SKM-1 (cell line): ENCODE results near the gene SLC35F1.

Experiments
- DNase-seq: peaks from one replicate; lab custom pipeline; 2025; ENCODE audit not compliant: unreplicated experiment; lab: John Stamatoyannopoulos, UW

Gene SLC35F1

DNA sequence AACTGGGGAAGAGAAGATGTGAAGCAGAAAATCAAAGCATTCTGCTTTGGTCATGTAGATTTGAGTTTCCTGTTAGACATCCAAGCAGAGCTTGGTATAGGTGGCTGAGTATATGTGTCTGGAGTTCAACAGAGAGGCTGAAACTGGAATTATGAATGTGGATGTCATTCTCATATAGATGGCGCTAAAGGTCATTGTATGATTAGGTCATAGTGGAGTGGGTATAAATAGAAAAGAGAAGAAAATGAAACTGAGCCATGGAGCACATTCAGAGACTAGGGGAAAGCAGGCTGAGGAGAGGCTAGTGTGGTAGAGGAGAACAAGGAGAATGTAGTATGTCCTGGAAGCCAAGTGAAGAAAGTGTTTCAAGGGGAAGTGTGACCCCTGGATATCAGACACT, 345.4 kb downstream of the SLC35F1 start:
- DNase-seq = peak; percentile 6

DNA sequence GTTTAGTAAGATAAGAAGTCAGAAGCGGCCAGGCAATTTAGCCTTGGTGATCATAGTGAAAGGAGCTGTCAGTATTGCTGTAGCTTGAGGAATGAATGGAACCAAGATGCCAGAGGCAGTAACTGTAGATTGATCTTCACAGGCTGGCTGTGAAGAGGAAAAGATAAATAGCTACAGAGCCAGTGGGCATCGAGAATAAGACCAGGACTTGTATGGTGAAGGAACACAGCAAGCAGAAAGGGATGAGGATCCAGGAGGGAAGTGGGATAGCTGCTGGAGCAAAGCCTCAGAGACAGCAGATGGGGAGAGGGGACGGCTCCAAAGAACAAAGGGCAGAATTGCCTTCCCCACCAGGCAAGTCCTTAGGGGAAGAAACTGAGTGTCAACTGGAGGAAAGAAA, 346.7 kb downstream of the SLC35F1 start:
- no peak for DNase-seq

DNA sequence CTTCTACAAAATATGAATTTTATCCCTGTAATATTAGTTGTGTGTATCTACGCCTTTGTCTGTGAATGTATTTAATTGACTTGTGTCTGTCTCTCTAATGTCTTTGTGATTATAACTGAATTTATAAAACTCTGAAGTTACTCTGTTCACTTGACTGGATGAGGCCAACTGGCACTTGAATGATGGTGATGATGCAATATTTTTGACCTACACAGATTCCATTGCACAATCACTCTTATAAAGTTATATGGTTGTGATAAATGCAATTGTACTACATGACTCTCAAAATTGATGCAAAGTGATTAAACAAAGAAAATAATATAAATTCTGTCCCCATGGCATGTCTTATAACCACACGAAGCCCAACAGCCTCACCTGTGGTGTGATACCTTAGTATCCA, 353.8 kb downstream of the SLC35F1 start:
- no peak for DNase-seq

DNA sequence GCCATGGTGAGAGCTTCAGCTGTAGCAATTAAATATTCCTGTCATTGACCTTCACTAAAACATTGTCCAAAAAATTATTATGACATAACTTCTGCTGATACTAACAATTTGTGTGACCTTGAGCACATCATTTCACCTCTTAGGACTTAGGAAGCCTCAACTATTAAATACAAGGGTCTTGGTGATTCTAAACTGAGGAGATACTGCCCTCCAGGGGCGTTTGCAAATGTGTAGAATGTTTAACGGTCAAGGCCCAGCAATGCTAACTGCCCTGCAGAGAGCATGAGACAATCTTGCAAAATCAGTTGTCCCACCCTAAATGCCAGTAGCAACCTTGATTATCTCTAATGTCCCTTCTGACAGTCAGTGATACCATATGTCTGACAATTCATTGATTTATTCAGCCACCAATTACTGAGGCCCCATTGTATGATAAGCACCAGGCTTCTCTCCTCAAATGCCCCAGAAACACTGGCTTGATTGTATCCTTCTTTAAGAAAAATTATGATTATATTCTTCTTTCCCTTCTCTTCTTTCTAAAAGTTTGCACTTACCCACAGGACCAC, 356.9 kb downstream of the SLC35F1 start:
- no peak for DNase-seq

DNA sequence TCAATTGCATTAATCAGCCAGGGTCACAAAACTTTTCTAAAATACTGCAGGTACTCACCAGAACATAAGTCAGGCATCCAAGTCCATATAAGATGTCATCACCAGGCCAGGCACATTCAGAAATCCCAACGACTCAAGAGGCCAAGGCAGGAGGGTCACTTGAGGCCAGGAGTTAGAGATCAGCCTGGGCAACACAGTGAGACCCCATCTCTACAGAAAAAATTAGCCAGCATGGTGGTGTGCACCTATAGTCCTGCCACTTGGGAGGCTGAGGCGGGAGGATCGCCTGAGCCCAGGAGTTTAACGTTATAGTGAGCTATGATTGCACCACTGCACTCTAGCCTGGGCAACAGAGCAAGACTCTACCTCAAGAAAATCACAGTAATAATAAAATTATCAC, 362.6 kb downstream of the SLC35F1 start:
- DNase-seq = no peak

DNA sequence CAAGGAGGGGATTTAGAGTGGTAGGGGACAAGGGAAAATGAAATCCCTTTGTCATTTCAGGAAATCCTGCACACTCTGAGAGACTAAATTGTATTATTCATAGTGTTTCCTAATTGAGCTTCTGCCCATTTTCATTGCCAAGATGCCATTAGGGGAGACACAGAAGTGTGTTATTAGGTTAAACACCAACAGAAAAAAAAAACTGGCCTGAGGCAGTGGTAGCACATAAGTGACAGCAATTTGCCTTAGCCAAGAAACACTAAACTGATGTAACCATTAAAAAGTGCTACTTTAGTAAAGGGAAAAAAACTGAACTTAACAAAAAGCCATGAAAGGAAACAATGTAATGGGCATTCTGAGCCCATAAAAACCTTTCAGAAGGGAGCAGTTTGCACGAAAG, 370.6 kb downstream of the SLC35F1 start:
- DNase-seq = no peak

DNA sequence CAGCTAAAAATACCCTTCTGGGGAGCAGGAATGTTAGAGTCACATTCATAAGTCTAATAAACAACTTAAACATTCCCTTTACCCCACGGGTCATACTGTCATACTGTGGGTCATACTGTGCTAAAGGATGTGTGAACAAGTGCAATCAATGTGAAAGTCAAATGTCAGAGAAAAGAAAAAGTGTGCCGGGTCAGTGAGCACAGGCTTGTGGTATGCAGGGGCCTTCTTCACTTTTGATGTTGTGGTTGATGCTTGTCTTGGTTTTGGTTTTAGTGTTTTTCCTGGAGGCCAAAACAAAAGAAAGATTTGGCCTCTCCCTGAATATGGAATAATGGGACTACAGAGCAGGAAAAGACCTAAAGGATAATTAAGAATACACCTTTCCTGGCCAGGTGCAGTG, 373.1 kb downstream of the SLC35F1 start:
- no peak for DNase-seq

DNA sequence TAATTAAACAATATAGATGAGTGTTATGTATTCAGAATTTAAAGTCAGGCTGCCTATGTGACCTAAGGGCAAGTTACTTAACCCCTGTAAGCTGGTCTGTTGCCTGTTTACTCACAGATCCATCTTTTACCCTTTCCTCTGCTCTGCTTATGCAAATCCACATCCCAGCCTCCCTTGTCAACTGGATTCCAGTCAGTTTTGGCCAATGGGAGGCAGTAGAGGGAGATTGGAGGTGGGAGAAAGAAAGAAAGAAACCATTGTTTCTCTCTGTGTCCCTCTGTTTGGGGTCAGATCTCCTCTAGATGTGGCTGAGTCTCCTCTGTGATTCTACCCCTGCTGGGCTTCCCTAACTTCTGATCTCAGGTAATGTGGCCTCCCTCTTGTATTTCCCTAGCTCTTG, 374.2 kb downstream of the SLC35F1 start:
- no peak for DNase-seq

DNA sequence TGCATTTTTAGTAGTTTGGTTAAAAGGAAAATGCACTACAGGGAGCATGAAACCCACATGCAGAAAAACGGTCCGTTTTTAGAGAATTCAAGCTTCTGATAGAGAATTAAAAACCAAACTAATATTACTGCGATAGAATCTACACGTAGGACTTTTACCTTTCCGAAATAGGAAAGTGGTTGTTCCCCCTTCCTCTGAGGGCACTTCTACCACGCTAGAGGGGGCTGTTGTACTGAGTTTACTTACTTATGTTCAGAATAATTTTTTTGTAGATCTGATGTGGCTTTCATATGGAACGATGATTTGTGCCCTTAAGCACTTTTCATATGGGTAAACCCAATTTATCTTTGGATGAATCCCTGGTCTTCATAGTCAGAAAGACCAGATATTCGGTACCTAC, 376.7 kb downstream of the SLC35F1 start:
- no peak for DNase-seq

DNA sequence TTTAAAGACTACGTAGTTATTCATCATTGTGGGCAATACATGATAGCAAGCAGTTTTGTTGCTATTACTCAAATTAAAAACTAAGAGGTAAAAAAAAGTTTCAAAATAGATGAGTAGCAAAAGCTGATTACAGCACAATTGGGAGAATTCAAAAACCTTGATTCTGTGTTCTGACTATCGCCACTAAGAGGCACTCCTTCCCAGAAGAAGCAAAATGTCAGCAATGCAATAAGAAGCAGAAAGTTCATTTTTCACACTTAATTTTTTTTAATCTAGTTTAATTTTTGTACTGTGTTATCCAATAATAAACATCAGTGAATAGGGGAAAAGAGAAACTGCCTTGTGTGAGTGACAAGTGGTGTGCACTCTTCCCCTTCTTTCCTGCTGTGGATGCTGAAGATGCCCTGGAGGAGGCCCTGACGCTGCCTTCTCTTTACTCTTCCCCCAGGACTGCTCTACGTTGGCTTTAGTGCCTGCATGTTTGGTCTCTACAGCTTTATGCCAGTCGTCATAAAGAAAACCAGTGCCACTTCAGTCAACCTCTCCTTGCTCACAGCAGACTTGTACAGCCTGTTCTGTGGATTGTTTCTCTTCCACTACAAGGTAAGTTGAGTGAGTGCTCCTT, 377.8 kb downstream of the SLC35F1 start:
- no peak for DNase-seq

DNA sequence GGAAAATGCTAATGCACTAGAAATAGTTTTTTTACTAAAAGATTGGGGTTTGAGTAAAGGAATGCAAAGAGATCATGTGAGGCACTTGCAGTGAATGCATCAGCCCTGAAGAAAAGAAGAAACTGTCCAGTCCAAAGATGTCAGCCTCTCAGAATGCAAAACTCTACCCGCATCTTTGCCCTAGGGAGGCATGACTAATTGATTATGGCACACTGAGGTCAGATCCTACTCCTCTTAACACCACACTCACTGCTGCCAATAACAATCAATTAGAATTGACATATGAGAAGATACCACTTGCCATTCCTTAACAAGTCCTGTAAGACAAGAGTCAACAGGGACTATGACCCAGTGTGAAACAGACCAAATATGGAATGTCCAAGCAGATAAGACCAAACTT, 378.7 kb downstream of the SLC35F1 start:
- no peak for DNase-seq

DNA sequence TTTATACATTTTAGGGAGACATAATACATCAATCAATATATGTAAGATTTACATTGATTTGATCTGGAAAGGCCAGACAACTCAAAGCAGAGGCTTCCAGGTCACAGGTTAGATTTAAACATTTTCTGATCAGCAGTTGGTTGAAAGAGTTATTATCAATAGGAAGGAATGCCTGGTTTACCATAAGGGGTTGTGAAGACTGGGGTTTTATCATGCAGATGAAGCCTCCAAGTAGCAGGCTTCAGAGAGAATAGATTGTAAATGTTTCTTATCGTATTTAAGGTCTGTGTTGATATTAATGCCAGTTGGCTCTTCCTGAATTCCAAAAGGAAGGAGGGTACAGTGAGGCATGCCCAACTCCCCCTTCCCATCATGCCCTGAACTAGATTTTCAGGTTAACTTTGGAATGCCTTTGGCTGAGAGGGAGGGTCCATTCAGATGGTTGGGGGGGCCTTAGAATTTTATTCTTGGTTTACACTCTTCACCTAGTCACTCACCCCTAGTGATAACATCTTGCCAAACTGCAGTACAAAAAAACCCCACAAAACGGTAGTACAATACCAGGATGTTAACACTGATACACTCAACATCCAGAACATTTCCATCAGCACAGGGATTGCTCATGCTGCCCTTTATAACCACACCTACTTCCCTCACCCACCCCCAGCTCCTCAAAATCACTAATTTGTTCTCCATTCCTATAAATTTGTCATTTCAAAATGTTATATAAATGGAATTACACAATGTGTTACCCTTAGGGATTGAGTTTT, 381.5 kb downstream of the SLC35F1 start:
- no peak for DNase-seq

DNA sequence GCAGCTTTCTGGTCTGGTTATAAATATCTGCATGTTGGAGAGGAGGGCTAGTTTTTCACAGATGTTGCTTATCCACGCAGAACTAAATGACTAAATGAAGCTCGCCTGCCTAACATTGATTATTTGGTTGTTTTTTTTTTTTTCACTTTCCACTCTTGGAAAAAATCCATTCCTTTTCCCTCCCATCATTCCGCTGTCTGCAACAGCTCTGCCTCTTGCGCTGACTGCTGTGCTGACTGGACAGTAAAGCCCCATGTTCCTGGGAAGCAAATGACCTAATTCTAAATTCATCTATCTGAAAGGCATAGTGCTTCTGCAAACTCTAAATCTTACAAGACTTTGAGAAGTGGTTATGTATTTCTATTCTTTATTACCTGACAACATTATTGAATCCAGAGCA, 385.5 kb downstream of the SLC35F1 start:
- no peak for DNase-seq

DNA sequence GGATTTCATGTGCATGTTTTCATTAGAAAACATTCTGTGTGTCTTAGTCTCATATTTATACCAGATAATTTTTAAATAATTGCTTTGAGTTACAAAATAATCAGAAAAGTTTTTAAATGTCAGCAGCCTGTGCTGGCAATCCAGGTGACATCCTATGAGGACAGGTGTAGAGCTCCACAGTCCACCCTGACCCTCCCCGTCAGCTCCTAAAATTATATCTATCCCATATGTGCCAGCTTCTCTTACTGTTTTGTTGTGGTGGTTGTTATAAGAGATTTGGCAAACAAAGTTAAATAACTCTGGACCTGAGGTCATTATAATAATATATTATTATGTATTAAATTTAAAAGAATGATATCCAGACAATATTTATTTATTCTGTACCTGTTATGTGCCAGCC, 387.8 kb downstream of the SLC35F1 start:
- DNase-seq = no peak

DNA sequence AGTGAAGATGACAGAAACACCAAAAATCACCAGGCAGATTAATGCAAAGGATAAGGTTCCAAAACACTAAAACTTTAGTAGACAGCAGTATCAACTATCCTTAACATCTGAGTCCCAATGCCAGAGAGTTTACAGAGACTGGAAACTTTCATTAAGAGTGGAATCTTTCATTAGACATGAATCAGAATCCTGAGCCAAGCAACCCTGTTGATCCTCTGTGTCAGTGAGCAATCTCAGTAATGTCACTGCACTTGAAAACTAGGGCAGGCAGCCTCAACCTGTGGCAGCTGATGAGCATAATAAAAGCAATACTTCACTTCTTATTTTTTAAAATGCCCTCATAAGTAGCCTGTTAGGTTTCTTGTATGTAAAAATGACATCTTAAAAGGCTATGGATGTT, 388.3 kb downstream of the SLC35F1 start:
- no peak for DNase-seq

DNA sequence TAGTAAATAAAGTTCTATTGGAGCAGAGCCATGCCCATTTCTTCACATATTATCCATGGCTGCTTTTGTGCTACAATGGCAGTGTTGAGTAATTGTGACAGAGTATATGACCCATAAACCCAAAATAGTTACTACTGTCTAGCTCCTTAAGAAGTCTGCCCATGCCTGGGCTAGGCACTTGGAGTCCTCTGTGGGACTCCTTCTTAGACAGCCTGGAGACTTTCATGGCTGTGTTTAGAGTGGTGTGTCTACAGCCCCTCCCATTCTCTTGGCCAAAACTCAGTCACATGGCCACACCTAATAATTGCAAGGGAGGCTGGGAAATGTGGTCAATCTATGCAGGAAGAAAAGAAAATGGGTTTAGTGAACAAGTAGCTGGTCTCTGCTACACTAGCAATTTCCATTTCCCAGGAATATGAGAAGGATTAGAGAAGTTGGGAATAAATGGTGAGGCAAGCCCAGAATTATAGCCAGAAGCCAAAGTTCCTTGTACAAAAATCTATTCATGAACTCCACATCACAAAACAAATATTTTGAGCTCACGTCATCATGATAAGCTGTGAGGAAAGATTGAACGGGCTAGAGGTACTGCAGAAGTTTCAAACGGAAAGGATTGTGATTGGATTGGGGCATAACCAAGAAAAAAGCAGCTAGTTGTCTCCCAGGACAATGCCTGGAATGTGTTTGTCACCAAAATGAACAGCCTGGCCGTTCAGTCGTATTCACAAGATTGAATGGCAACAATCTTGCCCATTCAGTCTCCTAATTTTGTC, 389.3 kb downstream of the SLC35F1 start:
- DNase-seq = no peak

DNA sequence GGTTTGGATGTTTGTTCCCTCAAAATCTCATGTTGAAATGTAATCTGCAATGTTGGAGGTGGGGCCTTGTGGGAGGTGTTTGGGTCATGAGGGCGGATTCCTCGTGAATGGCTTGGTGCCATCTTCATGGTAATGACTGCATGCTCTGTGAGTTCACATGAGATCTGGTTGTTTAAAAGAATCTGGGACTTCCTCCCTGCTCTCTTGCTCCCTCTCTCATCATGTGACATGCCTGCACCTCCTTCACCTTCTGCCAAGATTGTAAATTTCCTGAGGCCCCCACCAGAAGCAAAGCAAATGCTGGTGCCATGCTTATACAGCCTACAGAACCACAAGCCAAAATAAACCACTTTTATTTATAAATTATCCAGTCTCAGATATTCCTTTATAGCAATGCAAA, 390.8 kb downstream of the SLC35F1 start:
- DNase-seq = no peak

DNA sequence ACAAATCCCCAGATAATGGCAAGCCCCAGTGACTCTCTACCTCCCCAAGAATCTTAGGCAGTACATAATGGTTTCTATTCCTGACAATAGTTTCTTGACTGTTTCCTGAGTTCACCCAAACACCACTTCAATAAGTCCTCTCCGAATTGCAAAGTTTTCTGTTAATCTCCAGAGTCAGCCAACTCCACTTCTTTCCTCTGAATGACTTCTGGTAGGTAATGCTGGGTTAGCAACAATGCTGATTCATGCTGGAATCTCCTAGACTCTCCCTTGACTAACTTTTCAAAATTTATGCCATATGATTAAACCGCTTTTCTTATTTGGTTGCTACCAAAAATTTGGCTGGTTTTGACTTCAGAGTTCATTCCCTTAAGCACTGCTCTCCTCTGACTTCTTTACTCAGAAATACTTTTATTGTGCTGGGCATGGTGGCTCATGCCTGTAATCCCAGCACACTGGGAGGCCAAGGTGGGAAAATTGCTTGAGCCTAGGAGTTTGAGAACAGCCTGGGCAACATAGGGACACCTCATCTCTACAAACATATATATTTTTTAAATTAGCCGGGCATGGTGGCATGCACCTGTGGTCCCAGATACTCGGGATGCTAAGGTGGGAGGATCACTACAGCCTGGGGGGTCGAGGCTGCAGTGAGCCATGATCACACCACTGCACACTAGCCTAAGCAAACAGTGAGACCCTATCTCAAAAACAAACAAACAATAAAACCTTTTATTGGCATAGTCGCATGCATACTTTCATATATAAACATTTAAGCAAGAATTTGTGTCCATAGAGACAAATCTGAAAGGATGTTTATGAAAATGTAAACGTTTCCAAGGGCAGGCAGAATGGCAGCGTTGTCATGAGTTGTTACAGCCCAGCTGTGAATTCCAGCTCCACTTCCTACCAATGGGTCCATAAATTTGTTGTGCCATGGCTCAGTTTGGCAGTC, 391.7 kb downstream of the SLC35F1 start:
- no peak for DNase-seq

DNA sequence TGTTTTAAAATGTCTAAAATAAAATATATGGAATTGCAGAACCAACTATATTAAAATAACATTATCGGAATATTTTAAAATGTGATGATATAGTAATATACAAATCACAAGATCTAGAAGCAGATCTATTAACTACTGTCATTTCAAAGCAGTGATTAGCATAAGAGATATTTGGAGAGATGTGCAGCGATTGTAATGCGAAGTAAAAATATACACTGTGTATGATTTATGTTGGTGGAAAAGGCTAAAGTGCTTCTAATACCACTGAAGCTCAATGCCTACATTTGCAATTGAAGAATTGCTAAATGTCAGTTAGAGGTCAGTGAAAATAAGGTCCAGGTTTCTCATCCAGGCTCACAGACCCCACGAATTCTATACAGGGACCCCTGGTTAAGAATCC, 392.4 kb downstream of the SLC35F1 start:
- no peak for DNase-seq

DNA sequence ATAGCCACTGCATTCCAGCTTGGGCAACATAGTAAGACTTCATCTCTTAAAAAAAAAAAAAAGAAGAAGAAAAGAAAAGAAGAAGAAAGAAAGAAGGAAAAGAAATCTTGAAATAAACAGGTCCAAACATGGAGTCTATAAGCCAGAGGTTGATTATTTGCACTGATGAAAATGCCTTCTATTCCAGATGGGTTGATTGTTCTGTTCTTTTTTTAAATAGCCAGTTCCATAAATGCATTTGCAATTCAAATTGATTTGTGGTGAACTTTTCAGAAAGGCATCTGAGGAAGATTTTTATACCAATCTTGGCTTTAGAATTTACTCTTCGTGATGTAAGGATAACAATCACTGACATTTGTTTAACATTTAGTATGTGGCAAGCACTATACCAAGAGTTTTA, 397.3 kb downstream of the SLC35F1 start:
- no peak for DNase-seq

DNA sequence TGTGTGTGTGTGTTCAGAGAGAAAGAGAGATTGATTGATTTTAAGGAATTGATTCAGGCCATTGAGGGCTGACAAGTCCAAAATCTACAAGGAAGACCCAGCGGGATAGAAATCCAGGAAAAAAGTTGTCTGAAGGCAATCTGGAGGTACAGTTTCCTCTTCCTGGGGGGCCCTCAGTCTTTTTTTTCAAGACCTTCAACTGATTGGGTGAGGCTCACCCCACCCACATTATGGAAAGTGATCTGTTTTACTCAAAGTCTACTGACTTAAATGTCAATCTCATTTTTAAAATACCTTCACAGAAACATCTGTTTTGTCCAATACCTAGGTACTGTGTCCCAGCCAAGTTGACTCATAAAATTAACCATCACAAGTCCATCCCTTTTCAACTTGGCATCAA, 398.0 kb downstream of the SLC35F1 start:
- DNase-seq = no peak
